Measurements from ENCODE around the gene NLRP2B.
"Not testable (repeated sequence)": the region's sequence is repeated elsewhere in the genome, so short reads cannot be mapped to it uniquely, and the experiment has no call there.

Gene NLRP2B

DNA sequence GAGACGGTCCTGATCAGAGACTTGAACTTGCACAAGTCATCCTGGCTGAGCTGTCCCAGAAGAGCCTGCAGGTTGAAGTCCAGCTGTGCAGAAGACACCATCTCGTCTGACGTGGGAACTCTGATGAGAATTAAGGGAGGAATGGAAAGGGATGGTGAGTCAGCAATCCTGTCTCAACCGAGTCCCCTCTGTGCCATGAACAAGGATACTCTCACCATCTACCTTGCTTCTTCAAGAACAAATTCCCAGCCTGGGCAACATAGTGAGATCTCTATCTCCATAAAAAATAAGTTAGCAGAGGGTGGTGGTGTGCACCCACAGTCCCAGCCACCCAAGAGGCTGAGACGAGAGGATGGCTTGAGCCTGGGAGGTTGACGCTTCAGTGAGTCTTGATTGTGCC, at the start of gene NLRP2B:
Gene NLRP2B, minus strand, starts transcription at position 101 of the 400 bp plus-strand sequence.
- in situ Hi-C loops (cut with HindIII; ENCODE audit: low sequenced_read_pairs), result no loop called here

DNA sequence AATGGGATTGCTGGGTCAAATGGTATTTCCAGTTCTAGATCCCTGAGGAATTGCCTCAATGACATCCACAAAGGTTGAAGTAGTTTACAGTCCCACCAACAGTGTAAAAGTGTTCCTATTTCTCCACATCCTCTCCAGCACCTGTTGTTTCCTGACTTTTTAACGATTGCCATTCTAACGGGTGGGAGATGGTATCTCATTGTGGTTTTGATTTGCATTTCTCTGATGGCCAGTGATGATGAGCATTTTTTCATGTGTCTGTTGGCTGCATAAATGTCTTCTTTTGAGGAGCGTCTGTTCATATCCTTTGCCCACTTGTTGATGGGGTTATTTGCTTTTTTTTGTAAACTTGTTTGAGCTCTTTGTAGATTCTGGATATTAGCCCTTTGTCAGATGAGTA, 45.9 kb upstream of the NLRP2B start:
- in situ Hi-C loops (cut with HindIII; ENCODE audit: low sequenced_read_pairs), result not testable (repeated sequence)

DNA sequence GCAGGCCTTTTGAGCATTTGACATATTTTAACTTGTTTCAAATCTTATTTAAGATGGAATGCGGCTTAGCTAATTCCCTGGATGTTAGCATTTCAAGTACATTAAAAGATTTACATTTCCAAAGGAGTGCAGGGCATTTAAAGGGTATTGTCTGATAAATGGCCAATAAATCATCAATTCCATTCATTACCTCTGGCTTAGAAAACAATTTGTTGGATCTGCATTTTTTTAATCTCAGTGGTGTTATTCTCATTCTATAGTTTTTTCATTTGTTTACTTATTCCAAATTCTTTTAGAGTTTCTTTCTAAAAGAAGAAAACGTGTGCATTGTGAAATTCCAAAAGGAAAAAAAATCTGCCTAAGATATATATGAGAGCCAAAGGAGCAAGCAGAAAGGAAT, 1.3 kb upstream of the NLRP2B start:
- in situ Hi-C loops (cut with HindIII; ENCODE audit: low sequenced_read_pairs), result no loop called here

DNA sequence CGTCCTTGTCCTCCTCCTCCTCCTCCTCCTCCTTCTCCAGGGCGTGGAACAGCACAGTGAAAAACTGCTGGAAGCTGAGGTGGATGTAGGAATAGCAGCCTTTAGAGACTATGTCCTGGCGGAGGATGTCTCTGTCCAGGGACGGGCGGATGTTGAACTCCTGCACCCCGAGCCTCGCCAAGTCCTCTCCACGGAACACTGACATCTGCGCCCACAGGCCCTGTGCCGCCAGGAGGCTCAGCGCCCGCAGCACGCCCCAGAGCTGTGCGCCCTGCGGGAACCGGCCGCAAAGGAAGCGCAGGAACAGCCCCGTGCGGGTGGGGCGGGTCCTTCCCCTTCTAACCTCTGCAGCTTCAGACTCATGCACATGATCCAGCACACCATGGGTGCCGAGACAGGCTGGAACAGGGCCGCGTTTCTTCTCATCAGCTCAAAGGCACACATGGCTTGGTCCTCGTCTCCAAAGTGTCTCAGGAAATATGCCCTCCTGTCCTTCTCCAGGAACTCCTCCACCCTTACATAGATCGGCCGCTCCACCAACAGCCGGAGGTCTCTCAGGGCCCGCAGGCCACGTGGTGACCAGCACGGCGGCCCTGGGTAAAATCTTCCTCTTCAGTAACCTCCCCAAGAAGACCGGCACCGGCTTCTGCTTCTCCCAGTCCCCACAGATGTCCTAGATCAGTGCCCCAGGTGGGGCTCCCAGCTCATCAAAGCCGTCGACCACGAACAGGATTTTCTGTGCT, 1.2 kb downstream of the NLRP2B start:
- in situ Hi-C loops (cut with HindIII; ENCODE audit: low sequenced_read_pairs), result no loop called here

DNA sequence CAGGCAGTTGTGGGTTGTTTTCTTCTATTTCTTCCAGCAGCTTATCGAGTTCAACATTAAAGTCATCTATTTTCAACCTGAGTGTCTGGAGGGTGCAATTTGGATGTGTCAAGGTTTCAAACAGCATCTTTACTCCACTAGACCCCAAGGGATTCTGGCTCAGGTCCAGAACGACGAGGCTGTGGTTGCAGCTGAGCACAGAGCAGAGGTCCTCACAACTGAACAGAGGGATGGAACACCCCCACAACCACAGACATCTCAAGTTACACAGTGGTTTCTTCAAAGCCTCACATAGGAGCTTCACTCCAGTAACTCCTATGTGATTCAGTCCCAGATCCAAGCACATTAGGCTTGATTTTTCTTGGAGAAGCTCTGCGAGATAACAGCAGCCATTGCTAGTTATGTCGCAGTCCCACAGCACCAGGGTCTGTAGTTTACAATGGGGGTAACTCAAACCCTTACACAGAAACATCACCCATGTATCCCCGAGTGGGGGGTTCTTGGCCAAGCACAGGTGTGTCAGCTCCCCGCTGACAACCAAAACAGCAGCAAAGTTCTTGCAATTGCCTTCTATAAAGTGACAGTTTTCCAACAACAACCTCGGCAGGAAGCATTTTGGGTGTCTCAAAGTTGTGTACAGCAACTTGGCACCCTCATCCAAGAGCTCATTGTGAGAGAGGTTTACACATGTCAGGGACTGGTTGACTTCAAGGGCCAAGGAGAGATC, 2.8 kb downstream of the NLRP2B start:
- in situ Hi-C loops (cut with HindIII; ENCODE audit: low sequenced_read_pairs), result no loop called here

DNA sequence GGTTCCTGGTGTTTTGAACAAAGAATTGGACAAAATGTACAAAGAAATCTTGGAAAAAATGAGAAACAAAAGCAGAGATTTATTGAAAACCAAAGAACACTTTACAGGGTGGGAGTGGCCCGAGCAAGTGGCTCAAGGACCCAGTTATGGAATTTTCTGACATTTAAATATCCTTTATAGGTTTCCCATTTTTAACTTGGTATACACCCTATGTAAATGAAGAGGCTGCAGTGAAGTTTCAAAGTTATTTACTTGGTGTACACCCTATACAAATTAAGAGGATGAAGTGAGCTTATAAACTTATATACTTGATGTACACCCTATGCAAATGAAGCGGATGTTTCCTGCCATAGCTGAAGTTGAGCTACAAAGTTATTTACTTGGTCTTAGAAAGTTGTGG, 4.7 kb downstream of the NLRP2B start:
- in situ Hi-C loops (cut with HindIII; ENCODE audit: low sequenced_read_pairs), result no loop called here

DNA sequence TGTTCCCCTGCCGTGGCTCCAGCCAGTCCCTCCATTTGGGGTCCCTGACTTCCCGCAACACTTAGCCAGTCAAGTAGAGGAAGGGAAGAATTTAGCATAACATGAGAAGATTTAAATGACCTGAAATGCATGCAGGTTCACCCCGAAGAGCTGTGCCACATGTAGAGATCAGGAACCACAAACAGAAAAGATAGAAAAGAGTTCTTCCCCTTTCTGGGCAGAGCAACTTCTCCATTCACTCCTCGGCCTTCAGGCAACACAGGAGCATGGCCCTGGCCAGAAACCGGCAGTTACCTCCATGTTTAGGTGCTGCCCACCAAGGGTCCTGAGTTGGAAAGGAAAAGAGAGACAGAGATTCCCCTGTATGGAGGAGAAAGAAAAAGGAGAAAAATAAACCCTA, 5.2 kb downstream of the NLRP2B start:
- in situ Hi-C loops (cut with HindIII; ENCODE audit: low sequenced_read_pairs), result no loop called here

DNA sequence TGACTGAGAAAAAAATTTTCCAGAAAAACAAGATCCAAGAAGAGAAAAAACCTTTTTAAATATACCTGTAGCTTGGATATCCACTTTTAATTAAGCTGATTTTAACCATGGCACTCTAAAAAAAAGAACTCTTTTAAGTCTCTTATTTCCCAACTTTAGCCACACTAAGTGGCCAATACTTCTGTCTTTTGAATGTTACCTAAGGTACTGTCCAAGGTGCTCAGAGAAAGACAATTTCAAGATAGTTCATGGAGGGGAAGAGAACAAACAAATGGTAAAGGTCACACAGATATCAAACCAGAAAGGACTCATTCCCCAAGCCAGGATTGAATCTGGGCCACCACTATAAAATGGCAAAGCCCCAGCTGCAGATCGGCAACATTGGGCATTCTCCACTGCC, 10.1 kb downstream of the NLRP2B start:
- in situ Hi-C loops (cut with HindIII; ENCODE audit: low sequenced_read_pairs), result no loop called here

DNA sequence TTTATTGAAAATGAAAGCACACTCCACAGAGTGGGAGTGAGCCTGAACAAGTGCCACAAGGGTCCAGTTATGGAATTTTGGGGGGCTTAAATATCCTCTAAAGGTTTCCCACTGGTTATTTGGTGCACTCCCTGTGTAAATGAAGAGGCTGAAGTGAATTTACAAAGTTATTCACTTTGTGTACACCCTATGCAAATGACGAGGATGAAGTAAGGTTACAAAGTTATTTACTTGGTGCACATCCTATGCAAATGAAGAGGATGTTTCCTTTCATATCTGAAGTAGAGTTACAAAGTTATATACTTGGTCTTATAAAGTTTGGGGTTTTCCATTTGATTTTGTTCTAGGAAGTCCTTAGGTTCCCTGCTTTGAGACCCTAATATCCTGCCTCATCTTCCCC, 13.1 kb downstream of the NLRP2B start:
- in situ Hi-C loops (cut with HindIII; ENCODE audit: low sequenced_read_pairs), result no loop called here

DNA sequence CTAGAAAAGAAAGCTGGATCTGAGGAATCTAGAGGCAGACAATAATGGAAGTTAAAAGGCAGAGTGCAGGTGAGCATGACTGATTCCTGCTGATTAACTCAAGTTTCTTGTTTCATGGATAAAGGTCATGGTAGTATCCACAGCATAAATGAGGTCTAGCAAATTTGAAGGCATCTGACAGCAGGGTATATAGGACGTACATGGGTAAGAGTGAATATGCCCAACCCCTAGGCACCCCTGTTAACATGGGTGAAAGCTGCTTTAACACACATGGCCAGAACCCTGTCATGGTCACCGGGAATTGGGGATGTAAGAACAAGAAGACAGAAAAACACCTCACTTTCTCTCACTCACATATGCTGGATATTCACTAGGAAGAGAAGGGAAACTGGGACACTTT, 25.0 kb downstream of the NLRP2B start:
- in situ Hi-C loops (cut with HindIII; ENCODE audit: low sequenced_read_pairs), result no loop called here

DNA sequence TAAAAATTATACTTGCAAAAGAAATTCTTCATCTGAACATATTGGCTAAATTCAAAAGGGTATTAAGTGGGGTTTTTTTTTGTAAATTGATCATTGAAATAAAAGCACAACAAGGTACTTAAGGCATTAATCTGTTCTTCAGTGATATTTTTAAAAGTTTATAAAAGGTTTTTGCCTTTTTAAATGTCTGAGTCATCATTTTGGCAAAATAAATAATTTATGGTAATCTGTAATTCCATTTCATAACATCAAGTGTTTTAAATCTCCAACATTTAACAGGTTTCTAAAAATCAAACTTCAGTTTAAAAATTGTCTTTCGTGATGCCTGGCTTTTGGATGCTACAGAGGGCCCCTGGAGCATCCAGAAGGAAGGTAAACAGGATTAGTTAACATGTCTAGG, 27.4 kb downstream of the NLRP2B start:
- in situ Hi-C loops (cut with HindIII; ENCODE audit: low sequenced_read_pairs), result no loop called here

DNA sequence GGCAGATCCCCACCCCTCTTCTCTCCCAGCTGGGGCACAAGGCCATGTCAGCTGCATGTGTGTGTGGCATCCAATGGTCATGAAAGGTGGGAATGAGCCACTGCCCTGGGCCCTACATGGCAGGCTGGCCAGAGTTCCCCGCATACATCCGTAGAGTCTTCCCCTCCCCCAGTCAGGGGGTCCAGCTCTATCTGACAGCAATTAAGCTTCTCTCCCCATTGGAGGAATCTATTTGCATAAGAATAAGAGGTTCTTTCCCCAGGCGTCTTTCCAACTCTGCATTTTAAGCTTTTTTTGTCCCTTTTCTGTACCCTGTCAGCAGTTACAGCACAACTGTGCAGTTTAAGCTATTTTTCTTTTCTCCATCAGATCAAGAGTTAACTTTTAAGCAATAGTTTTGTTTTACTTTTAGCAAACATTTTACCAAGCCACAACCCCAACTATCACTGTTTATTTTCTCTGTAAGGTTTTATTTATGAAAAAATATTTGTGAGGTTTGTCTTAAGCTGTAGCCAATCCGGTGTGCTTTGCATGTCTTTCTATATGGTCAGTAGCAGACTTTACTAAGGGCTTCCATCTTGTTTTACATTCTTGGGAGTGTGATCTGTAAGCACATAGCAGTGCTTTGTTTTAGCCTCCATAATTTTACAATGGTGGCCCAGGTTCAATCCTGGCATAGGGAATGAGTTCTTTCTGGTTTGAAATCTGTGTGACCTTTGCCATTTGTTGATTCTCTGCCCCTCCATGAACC, 28.7 kb downstream of the NLRP2B start:
- in situ Hi-C loops (cut with HindIII; ENCODE audit: low sequenced_read_pairs), result no loop called here

DNA sequence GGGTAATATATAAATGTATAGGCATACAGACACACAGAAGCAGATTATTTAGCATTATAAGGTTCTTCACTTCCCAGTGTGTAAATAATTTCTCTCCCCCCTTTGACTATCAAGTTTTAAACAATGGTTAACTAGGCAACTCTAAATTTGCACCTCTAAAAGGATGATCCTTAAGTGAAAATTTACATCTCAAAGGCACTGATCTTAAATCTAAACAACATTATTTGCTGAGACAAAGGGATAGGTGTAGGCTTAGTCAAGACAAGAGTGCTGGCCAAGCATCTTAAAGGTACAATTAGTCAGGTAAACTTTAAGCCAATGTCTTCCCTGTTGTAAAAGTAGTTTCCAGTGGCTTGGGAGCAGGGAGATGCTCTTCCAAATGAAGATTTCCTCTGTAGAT, 33.0 kb downstream of the NLRP2B start:
- in situ Hi-C loops (cut with HindIII; ENCODE audit: low sequenced_read_pairs), result no loop called here

DNA sequence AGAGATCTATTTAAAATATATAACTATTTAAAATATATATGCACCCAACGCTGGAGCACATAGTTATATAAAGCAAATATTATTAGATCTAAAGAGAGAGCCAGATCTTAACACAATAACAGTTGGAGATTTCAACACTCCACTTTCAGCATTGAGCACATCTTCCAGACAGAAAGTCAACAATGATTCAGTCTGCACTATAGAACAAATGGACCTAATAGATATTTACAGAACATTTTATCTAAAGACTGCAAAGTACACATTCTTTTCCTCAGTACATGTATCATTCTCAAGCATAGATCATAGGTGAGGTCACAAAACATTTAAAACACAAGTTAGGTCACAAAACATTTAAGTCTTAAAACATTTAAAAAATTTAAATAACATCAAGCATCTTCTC, 36.4 kb downstream of the NLRP2B start:
- in situ Hi-C loops (cut with HindIII; ENCODE audit: low sequenced_read_pairs), result no loop called here

DNA sequence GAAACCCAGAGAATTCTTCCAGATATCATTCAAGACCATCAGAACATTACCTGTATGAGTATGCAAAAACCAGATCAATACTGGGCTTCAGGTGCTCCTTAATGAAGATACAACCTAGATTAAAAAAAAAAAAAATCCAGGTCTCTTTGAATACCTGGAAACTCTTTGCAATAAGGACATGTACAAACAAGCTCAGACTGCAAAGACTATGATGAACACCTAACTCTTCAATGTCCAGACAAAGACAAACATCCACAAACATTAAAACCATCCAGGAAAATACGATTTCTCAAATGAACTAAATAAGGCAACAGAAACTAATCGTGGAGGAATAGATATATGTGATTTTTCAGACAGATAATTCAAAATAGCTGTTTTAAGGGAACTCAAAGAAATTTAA, 38.7 kb downstream of the NLRP2B start:
- in situ Hi-C loops (cut with HindIII; ENCODE audit: low sequenced_read_pairs), result no loop called here

DNA sequence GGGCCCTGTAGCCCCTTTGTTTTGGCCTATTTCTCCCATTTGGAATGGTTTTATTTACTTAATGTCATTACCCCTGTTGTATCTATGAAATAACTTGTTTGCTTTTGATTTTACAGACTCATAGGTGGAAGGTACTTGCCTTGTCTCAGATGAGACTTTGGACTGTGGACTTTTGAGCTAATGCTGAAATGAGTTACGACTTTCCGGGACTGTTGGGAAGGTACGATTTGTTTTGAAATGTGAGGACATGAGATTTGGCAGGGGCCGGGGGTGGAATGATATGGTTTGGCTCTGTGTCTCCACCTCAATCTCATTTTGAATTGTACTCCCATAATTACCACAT, 39.4 kb downstream of the NLRP2B start:
- in situ Hi-C loops (cut with HindIII; ENCODE audit: low sequenced_read_pairs), result no loop called here

DNA sequence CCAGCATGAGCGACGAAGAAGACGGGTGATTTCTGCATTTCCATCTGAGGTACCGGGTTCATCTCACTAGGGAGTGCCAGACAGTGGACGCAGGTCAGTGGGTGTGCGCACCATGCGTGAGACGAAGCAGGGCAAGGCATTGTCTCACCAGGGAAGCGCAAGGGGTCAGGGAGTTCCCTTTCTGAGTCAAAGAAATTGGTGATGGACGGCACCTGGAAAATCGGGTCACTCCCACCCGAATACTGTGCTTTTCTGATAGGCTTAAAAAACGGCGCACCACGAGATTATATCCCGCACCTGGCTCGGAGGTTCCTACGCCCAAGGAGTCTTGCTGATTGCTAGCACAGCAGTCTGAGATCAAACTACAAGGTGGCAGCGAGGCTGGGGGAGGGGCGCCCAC, 50.6 kb downstream of the NLRP2B start:
- in situ Hi-C loops (cut with HindIII; ENCODE audit: low sequenced_read_pairs), result not testable (repeated sequence)

All from endothelial cell of hepatic sinusoid (primary cell).